Fibroblast of mammary gland (primary cell): Measurements from ENCODE around the gene ELOVL1.
"Not testable (repeated sequence)": the region's sequence is repeated elsewhere in the genome, so short reads cannot be mapped to it uniquely, and the experiment has no call there.

Experiments used
- DNase-seq: peaks from one replicate; pipeline ENCODE4 v3.0.0-alpha.2; 2010; ENCODE audit warnings: low read depth
- H3K4me3 ChIP-seq: 2 replicates; pipeline ENCODE4 v1.5.1; 2011; ENCODE audit warnings: low read depth, mild to moderate bottlenecking, low read length, moderate library complexity; ENCODE audit not compliant: control insufficient read depth
- CTCF ChIP-seq: conservative IDR thresholded peaks from 2 replicates; pipeline ENCODE4 v1.5.1; 2011; ENCODE audit warnings: low read depth, low read length, inconsistent platforms; ENCODE audit not compliant: control insufficient read depth, insufficient read depth

ELOVL1 gene

GRCh38 chr1:43404353-43404752 lies 36.5 kb upstream of the ELOVL1 start:
- H3K4me3 ChIP-seq = no peak overlapping the region
- TF ChIP-seq CTCF = no peak
- DNase-seq = no peak

DNA sequence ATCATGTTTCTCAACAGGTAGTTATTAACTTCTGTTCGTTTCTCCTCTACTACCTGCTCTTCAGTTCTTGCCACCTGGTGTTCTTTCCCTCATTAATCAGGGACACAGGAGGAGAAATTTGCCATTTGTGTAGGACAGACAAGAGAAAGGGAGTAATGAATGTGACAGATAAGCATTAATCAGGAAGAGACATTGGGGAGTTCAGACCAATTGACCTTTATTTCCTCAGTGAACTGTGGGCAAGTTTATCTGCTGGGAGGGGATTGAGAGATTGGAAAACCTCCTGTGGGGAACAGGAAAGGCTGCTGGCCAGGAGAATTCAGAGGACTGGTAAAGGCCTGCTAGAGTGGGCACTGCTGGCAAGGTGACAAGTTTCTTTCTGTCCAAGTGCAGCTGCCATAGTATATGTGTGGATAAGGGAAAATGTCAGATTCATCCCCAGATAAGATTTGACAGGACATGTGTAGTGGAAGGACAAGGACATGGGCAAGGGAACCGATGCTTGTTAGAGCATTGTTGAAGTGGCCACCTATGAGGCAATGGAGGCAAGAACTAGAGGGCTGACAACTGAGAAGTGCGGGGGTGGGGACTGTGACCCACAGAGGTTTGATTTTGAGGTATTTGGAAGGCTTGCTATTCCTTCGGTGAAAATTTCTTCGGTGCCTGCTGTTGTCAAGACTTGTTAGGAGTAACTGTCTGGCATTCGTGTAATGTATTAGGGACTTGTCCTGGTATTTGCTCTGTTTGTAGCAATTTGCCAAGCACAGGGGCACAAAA lies 34.5 kb upstream of the ELOVL1 start:
- no peak for TF ChIP-seq CTCF
- no peak overlapping the region for H3K4me3 ChIP-seq
- DNase-seq = no peak

DNA sequence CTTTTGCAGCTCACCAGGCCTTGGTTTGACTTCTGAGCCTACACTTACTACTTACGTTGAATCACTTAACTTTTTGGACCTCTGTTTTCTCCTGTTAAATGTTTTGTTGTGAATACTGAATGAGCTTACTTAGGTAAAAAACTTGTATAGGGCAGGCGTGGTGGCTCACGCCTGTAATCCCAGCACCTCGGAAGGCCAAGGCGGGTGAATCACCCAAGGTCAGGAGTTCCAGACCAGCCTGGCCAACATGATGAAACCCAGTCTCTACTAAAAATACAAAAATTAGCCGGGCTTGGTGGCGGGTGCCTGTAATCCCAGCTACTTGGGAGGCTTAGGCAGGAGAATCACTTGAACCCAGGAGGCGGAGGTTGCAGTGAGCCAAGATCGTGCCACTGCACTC lies 32.6 kb upstream of the ELOVL1 start:
- not testable (repeated sequence) for DNase-seq, H3K4me3 ChIP-seq

- TF ChIP-seq CTCF = no peak
- no peak for DNase-seq
- H3K4me3 ChIP-seq = no peak overlapping the region
Measured at GRCh38 chr1:43398227-43398626, 30.4 kb upstream of the ELOVL1 start.

DNA sequence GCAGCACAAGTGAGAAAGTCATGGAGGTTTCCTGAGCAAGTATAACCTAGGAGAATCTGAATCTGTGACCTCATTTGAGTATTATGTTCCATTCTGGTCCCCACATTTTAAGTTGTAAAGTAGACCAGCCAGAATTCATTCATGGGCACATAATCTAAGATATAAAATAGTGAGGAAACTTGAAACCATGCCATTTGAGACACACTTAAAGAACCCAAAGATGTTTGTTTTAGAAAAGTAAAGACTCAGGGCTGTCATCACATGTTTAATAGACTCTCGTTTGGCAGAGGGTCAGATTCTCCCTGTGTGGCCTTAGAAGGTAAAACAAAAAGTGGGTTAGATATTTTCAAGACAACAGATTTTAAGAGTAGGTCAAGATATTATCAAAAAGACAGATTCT lies 28.2 kb upstream of the ELOVL1 start:
- no peak for TF ChIP-seq CTCF
- no peak overlapping the region for H3K4me3 ChIP-seq
- no peak for DNase-seq

DNA sequence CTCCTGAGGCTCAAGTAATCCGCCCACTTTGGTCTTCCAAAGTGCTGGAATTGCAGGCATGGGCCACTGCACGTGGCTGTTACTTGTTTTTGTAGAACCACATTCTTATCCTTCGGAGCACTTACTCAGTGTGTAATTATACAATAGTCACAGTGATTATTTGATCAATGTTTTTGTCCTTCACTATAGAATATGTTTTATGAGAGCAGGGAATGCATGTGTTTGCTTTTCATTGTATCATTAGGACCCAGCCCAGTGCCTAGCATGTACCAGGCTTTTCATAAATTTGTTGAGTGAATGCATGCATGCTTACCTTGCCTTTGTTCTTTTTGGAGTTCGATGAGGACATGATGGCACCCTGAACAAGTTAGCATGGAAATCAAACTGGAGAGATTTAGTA lies 27.7 kb upstream of the ELOVL1 start:
- H3K4me3 ChIP-seq = no peak overlapping the region
- DNase-seq = no peak
- no peak for TF ChIP-seq CTCF

DNA sequence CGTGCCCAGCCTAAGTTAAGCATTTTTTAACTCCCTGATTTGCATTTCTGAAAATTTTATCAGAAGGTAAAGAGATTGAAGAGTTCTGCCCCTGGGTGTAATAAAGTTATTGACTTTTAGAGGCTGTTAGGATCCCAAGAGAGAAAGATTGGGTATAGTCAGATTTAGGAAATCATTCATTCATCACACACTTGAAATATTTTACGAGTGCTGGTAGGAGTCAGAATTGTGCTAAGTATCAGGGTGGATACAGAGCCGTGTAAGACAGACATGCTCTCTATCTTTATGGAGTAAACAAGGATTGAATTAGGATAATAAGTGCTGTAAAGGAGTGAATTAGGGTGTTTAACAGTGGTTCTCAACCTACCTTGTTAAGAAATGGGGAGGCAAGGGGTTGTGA lies 24.9 kb upstream of the ELOVL1 start:
- TF ChIP-seq CTCF = no peak
- H3K4me3 ChIP-seq = no peak overlapping the region
- DNase-seq = no peak
